Endothelial cell of umbilical vein (primary cell): Measurements from ENCODE around the gene MCL1.

Experiments used
- POLR2A ChIP-seq: IDR thresholded peaks from 2 replicates; pipeline ENCODE4 v1.6.1; 2012; ENCODE audit warnings: low read depth, mild to moderate bottlenecking, control low read depth, low read length
- TF ChIP-seq, protein P1 (sequence below), 2 donors: IDR thresholded peaks; 1 replicate in 1 of 2; 2 replicates in 1 of 2; pipeline ENCODE4 v1.5.1; 2011; ENCODE audit warnings: low read length in 2 of 2, mild to moderate bottlenecking in 2 of 2, moderate library complexity in 2 of 2, control low read depth in 1 of 2, inconsistent platforms in 1 of 2, low read depth in 1 of 2; ENCODE audit not compliant: insufficient read depth in 1 of 2; ENCODE audit errors: extremely low read depth in 1 of 2

DNA sequence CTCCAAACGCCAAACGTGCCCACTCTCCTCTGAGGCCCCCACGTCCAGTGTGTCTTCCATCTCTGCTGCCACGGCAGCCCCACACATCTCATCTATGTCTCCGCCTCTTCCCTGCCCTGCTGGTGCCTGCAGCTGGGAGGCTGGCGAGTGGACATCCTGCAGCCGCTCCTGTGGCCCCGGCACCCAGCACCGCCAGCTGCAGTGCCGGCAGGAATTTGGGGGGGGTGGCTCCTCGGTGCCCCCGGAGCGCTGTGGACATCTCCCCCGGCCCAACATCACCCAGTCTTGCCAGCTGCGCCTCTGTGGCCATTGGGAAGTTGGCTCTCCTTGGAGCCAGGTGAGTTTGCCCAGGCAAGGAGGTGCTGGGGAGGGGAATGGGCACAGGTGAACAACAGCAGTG, 21.6 kb downstream of the MCL1 start:
- no peak for TF ChIP-seq POLR2A
- TF ChIP-seq, protein P1, sequence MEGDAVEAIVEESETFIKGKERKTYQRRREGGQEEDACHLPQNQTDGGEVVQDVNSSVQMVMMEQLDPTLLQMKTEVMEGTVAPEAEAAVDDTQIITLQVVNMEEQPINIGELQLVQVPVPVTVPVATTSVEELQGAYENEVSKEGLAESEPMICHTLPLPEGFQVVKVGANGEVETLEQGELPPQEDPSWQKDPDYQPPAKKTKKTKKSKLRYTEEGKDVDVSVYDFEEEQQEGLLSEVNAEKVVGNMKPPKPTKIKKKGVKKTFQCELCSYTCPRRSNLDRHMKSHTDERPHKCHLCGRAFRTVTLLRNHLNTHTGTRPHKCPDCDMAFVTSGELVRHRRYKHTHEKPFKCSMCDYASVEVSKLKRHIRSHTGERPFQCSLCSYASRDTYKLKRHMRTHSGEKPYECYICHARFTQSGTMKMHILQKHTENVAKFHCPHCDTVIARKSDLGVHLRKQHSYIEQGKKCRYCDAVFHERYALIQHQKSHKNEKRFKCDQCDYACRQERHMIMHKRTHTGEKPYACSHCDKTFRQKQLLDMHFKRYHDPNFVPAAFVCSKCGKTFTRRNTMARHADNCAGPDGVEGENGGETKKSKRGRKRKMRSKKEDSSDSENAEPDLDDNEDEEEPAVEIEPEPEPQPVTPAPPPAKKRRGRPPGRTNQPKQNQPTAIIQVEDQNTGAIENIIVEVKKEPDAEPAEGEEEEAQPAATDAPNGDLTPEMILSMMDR (IDR thresholded peaks at IDR 0.05; ENCODE audit: extremely low read depth in 1 of 2, insufficient read depth in 1 of 2, low read depth in 1 of 2, low read length in 2 of 2): no peak
